ENCODE data around the gene AKIRIN2. TPM values are rescaled to one million over a fixed set of nuclear protein-coding genes. Genes with fewer than 3 reads are reported as not detected.
"Not testable (repeated sequence)": the region's sequence is repeated elsewhere in the genome, so short reads cannot be mapped to it uniquely, and the experiment has no call there.

The AKIRIN2 gene
- polyA plus RNA-seq, 1 of the 3 experiments (the other 2 are of a cell fraction), result 19.0 TPM

DNA sequence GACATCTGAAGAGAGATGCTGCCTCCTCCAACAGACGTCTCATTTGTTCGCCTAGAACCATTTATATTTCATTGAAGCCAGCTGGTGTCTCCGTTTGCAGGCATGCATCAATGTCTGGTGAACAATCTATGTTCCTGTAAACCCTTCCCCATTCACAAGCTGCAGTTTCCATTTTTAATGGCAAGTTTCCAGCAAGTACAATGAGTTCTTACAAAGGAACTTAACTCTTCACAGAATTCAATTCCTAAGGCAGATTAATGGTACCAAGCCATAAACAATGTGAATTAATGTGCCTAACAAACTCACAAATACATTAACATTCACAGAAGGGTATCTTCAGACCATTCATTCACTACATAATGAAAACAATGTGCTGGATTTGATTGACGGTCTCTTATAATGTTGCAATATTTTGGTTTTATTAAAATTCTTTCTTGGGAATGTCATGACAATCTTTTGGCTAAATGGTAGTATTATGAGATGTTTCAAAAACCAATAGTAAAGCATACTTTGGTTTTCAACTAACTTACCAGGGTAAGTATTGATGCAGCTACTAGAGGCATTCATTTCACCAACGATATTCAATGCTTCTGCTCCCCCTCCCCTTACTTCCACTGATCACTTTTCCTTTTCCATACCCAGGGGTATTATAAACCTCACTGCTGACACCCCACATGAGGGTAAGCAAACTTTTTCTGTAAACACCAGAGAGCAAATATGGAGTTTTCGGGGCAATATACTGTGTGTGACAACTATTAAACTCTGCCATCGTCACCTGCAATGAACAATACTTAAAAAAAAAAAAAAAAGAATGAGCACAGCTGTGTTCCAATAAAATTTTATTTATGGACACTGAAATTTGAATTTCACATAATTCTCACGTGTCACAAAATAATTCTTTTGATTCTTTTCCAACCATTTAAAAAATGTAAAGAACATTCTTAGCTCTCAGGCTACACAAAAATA, 4.2 kb downstream of the AKIRIN2 start:
- WGBS (ENCODE audit: low lambda C conversion rate), result 38% methylated on average over 8 of the region's 8 CpGs
- no peaks in the 10 kb centered on the region for H3K9me2 ChIP-seq
- peak overlapping the region; percentile 93 to 98 for H3K4me3 ChIP-seq (ENCODE audit: low read depth in 2 of 2, low read length in 1 of 2)
- H3K9ac ChIP-seq, result no peak overlapping the region; the same call in 1 of the 2 replicates
- H3K27me3 ChIP-seq (ENCODE audit: insufficient read depth), result no peaks in the 10 kb centered on the region
- H3K4me2 ChIP-seq, result peak overlapping the region; percentile 77
- H3K9me3 ChIP-seq, result no peaks in the 10 kb centered on the region
- CTCF ChIA-PET, result interaction anchor here (0.6 to 3.0 kb wide), 4 partner anchors 11 to 345 kb away, joined by 3 to 10 read pairs (median 4); no protein-coding TSS in a partner anchor
- H3K27ac ChIP-seq (ENCODE audit: low read depth in 2 of 2, low read length in 1 of 2), result peak overlapping the region; percentile 64 to 92
- peak; percentile 63 for DNase-seq
- H3K79me2 ChIP-seq (ENCODE audit: insufficient read depth), result peaks cover 91% of the 10 kb centered on the region
- H3K36me3 ChIP-seq (replicated peaks in 1 of 2; ENCODE audit: control insufficient read depth in 1 of 2, insufficient read depth in 2 of 2, low read length in 1 of 2), result peaks cover 0 to 16% of the 10 kb centered on the region in 2 experiments
- H3F3A ChIP-seq (replicated peaks; ENCODE audit: insufficient read depth), result peaks cover 48% of the 10 kb centered on the region
- peaks cover 12 to 34% of the 10 kb centered on the region in 2 experiments for H3K4me1 ChIP-seq (ENCODE audit: control insufficient read depth in 1 of 2, insufficient read depth in 2 of 2, low read depth in 1 of 2, low read length in 1 of 2)
- peaks cover 78% of the 10 kb centered on the region for H4K20me1 ChIP-seq (ENCODE audit: insufficient read depth)
- POLR2A ChIA-PET, result interaction anchor here (0.6 to 1.1 kb wide), 3 partner anchors 75 to 204 kb away, joined by 3 to 4 read pairs (median 3); no protein-coding TSS in a partner anchor
- H2AFZ ChIP-seq (ENCODE audit: low read depth), result no peak overlapping the region
- TF ChIP-seq SIN3A (IDR thresholded peaks at IDR 0.05; ENCODE audit: borderline replicate concordance, low read depth, low read length) (peak; percentile 81), RAD21 (IDR thresholded peaks at IDR 0.05; ENCODE audit: low read length) (0 out of 2 replicates have a peak, but pooled peaks have one; percentile 15), FOSL2 (IDR thresholded peaks at IDR 0.05; ENCODE audit: borderline replicate concordance, low read depth) (peak; percentile 1; the same call in 1 of the 2 replicates), RFX5 (IDR thresholded peaks at IDR 0.05; ENCODE audit: low read length) (no peak), FOXJ3 (CRISPR knock-in tag; IDR thresholded peaks at IDR 0.05) (no peak), EP300 (IDR thresholded peaks at IDR 0.05; ENCODE audit: borderline replicate concordance in 1 of 2, low read depth in 1 of 2, low read length in 1 of 2) (peak in 1 of 2 experiments; percentile 64; a peak in 2 of 4 replicates), MXI1 (IDR thresholded peaks at IDR 0.05; ENCODE audit: low read depth, low read length) (peak; percentile 87), NFIC (IDR thresholded peaks at IDR 0.05; ENCODE audit: borderline replicate concordance) (peak; percentile 58; the same call in 1 of the 2 replicates), YY1 (IDR thresholded peaks at IDR 0.05; ENCODE audit: low read depth) (peak; percentile 34; the same call in 1 of the 2 replicates), TCF12 (IDR thresholded peaks at IDR 0.05) (peak; percentile 88), JUND (IDR thresholded peaks at IDR 0.05) (no peak; the same call in 1 of the 2 replicates), POLR2AphosphoS5 (IDR thresholded peaks at IDR 0.05; ENCODE audit: low read depth, low read length) (peak; percentile 50; the same call in 1 of the 2 replicates), RCOR1 (IDR thresholded peaks at IDR 0.05; ENCODE audit: low read length) (peak; percentile 77)
- TF ChIP-seq, protein P1, sequence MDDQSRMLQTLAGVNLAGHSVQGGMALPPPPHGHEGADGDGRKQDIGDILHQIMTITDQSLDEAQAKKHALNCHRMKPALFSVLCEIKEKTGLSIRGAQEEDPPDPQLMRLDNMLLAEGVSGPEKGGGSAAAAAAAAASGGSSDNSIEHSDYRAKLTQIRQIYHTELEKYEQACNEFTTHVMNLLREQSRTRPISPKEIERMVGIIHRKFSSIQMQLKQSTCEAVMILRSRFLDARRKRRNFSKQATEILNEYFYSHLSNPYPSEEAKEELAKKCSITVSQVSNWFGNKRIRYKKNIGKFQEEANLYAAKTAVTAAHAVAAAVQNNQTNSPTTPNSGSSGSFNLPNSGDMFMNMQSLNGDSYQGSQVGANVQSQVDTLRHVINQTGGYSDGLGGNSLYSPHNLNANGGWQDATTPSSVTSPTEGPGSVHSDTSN (IDR thresholded peaks at IDR 0.05), result peak; percentile 80
- TF ChIP-seq, protein P2, sequence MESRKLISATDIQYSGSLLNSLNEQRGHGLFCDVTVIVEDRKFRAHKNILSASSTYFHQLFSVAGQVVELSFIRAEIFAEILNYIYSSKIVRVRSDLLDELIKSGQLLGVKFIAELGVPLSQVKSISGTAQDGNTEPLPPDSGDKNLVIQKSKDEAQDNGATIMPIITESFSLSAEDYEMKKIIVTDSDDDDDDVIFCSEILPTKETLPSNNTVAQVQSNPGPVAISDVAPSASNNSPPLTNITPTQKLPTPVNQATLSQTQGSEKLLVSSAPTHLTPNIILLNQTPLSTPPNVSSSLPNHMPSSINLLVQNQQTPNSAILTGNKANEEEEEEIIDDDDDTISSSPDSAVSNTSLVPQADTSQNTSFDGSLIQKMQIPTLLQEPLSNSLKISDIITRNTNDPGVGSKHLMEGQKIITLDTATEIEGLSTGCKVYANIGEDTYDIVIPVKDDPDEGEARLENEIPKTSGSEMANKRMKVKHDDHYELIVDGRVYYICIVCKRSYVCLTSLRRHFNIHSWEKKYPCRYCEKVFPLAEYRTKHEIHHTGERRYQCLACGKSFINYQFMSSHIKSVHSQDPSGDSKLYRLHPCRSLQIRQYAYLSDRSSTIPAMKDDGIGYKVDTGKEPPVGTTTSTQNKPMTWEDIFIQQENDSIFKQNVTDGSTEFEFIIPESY (IDR thresholded peaks at IDR 0.05; ENCODE audit: borderline replicate concordance, low read depth), result no peak

DNA sequence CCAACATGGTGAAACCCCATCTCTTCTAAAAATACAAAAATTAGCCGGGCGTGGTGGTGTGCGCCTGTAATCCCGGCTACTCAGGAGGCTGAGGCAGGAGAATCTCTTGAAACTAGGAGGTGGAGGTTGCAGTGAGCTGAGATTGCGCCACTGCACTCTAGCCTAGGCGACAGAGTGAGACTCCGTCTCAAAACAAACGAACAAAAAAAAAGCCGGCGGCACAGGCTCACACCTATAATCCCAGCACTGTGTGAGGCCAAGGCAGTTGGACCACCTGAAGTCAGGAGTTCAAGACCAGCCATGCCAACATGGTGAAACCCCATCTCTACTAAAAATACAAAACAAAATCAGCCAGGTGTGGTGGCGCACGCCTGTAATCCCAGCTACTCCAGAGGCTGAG, 5.2 kb downstream of the AKIRIN2 start:
- Histone ChIP-seq H3F3A (replicated peaks; ENCODE audit: insufficient read depth) (peaks cover 42% of the 10 kb centered on the region), H3K4me2 (peak overlapping the region; percentile 77; the same call in 1 of the 2 replicates), H3K79me2 (ENCODE audit: insufficient read depth) (peaks cover 100% of the 10 kb centered on the region), H3K4me1 (ENCODE audit: control insufficient read depth in 1 of 2, insufficient read depth in 2 of 2, low read depth in 1 of 2, low read length in 1 of 2) (peaks cover 12 to 34% of the 10 kb centered on the region in 2 experiments), H3K36me3 (replicated peaks in 1 of 2; ENCODE audit: control insufficient read depth in 1 of 2, insufficient read depth in 2 of 2, low read length in 1 of 2) (peaks cover 0 to 18% of the 10 kb centered on the region in 2 experiments), H4K20me1 (ENCODE audit: insufficient read depth) (peaks cover 88% of the 10 kb centered on the region), H3K27ac (ENCODE audit: low read depth in 2 of 2, low read length in 1 of 2) (peak overlapping the region; percentile 64 to 92; a peak in 3 of 4 replicates)
- H3K9me2 ChIP-seq; H2AFZ ChIP-seq (ENCODE audit: low read depth); H3K9ac ChIP-seq; H3K27me3 ChIP-seq (ENCODE audit: insufficient read depth); H3K4me3 ChIP-seq (ENCODE audit: low read depth in 2 of 2, low read length in 1 of 2); H3K9me3 ChIP-seq; DNase-seq: not testable (repeated sequence)
- WGBS (ENCODE audit: low lambda C conversion rate), result 95% methylated on average over 9 of the region's 12 CpGs
- ChIA-PET CTCF (interaction anchor here (3.0 kb wide), 1 partner anchor 10 kb away, joined by 10 read pairs; no protein-coding TSS in a partner anchor), POLR2A (interaction anchor here (0.6 to 1.1 kb wide), 2 partner anchors 76 to 107 kb away, joined by 3 to 4 read pairs; no protein-coding TSS in a partner anchor)

Data from SK-N-SH (cell line).